Endodermal cell (in vitro differentiated cells): ENCODE results near the gene CROCC2. TPM values are rescaled to one million over a fixed set of nuclear protein-coding genes. Genes with fewer than 3 reads are reported as not detected.

Source experiments
- DNase-seq: peaks from one replicate; pipeline ENCODE4 v3.0.0-alpha.2; 2017
- H3K27ac ChIP-seq: 2 replicates; pipeline ENCODE4 v1.5.1; 2013; ENCODE audit warnings: mild to moderate bottlenecking, low read depth, low read length, moderate library complexity
- H3K27me3 ChIP-seq: 2 replicates; pipeline ENCODE4 v1.6.1; 2013; ENCODE audit warnings: mild to moderate bottlenecking, low read length, moderate library complexity; ENCODE audit not compliant: insufficient read depth, control insufficient read depth, poor library complexity, severe bottlenecking
- H3K36me3 ChIP-seq: 2 replicates; pipeline ENCODE4 v1.7.0; 2013; ENCODE audit warnings: mild to moderate bottlenecking, low read length, moderate library complexity; ENCODE audit not compliant: control insufficient read depth, insufficient read depth
- H3K4me1 ChIP-seq: one replicate; pipeline ENCODE4 v1.7.0; 2013; ENCODE audit warnings: low read length; ENCODE audit not compliant: control insufficient read depth, insufficient read depth
- H3K4me3 ChIP-seq: 2 replicates; pipeline ENCODE4 v1.5.1; 2013; ENCODE audit warnings: mild to moderate bottlenecking, low read length, moderate library complexity
- H3K9ac ChIP-seq: 2 replicates; pipeline ENCODE4 v1.6.1; 2013; ENCODE audit warnings: mild to moderate bottlenecking, low read length, moderate library complexity; ENCODE audit not compliant: poor library complexity, severe bottlenecking; ENCODE audit errors: extremely low read depth
- H3K9me3 ChIP-seq: 2 replicates; pipeline ENCODE4 v1.6.1; 2013; ENCODE audit warnings: mild to moderate bottlenecking, low read length, moderate library complexity; ENCODE audit not compliant: control insufficient read depth
- H3K27ac Mint-ChIP-seq: 2 replicates; pipeline ENCODE4 v1.8.0; 2020; ENCODE audit warnings: mixed read lengths
- H3K27me3 Mint-ChIP-seq: 2 replicates; pipeline ENCODE4 v1.8.0; 2021; ENCODE audit warnings: mild to moderate bottlenecking, mixed read lengths; ENCODE audit not compliant: insufficient read depth
- H3K36me3 Mint-ChIP-seq: 2 replicates; pipeline ENCODE4 v1.8.0; 2020; ENCODE audit warnings: low read depth, mixed read lengths
- H3K4me1 Mint-ChIP-seq: 2 replicates; pipeline ENCODE4 v1.8.0; 2020; ENCODE audit warnings: mixed read lengths
- H3K4me3 Mint-ChIP-seq: 2 replicates; pipeline ENCODE4 v1.8.0; 2020; ENCODE audit warnings: mild to moderate bottlenecking, moderate library complexity, mixed read lengths
- H3K9me3 Mint-ChIP-seq: 2 replicates; pipeline ENCODE4 v1.8.0; 2020; ENCODE audit warnings: mild to moderate bottlenecking, mixed read lengths
- WGBS, 2 experiments: methylation state at CpG; one replicate each; pipeline versions ENCODE4 v1.1.5 to v1.1.7; 2013; ENCODE audit warnings: missing lambda C conversion rate in 2 of 2, mixed read lengths in 1 of 2; ENCODE audit not compliant: insufficient coverage in 1 of 2, insufficient read length in 1 of 2; 5-methylcytosine and 5-hydroxymethylcytosine counted together
- total RNA-seq, 2 donors: library from RNA; stranded (reverse); fragmentation: NEBNext Ultra II Directional in 1 of 2; extraction: Animal tissue kit (Norgen Biotek cat#: 25700) in 1 of 2; gene quantifications; 2 replicates in 1 of 2; 3 replicates in 1 of 2; pipeline ENCODE4 v1.2.1, GENCODE V29; 2021
- TF ChIP-seq, protein P1 (sequence below): fragments of 200-600 bp; sonication (generic); conservative IDR thresholded peaks from 2 replicates; pipeline ENCODE4 v1.5.0; 2021; ENCODE audit warnings: antibody characterized with exemption, mild to moderate bottlenecking

The CROCC2 gene
- total RNA-seq, 2 donors from 2014 or later, result not detected

DNA sequence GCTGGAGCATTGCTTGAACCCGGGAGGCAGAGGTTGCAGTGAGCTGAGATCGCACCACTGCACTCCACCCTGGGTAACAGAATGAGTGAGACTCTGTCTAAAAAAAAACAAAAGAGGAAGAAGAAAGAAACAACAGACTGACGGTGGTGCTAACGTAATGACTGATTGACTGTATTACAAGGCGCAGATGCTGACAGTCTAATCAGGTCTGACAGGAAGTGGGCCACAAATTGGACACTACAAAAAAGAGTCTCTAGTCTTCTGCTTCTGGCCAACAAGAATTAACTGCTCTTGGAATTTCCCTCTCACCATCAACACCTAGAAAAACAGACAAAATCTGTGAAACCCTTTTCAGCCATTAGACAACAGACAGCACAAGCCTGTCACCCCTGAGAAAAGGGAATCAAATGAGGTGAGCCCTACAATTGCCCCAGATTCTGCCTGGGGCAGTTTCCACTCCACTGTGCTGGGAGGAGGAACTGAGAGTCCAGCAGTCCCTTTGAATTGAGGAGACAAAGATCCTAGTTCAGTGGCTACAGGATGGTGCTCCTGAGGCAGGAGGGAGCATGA lies 135.5 kb downstream of the CROCC2 start:
- Mint-ChIP-seq H3K27me3 (peaks cover 32% of the 10 kb centered on the region), H3K27ac (no peak overlapping the region), H3K4me3 (no peak overlapping the region), H3K36me3 (no peaks in the 10 kb centered on the region), H3K4me1 (no peaks in the 10 kb centered on the region), H3K9me3 (peaks cover 7% of the 10 kb centered on the region)
- no peak for DNase-seq
- Histone ChIP-seq H3K27me3 (peaks cover 32% of the 10 kb centered on the region), H3K27ac (no peak overlapping the region), H3K36me3 (no peaks in the 10 kb centered on the region), H3K9ac (no peak overlapping the region), H3K4me3 (no peak overlapping the region), H3K4me1 (peaks cover 2% of the 10 kb centered on the region), H3K9me3 (no peaks in the 10 kb centered on the region)
- TF ChIP-seq, protein P1, sequence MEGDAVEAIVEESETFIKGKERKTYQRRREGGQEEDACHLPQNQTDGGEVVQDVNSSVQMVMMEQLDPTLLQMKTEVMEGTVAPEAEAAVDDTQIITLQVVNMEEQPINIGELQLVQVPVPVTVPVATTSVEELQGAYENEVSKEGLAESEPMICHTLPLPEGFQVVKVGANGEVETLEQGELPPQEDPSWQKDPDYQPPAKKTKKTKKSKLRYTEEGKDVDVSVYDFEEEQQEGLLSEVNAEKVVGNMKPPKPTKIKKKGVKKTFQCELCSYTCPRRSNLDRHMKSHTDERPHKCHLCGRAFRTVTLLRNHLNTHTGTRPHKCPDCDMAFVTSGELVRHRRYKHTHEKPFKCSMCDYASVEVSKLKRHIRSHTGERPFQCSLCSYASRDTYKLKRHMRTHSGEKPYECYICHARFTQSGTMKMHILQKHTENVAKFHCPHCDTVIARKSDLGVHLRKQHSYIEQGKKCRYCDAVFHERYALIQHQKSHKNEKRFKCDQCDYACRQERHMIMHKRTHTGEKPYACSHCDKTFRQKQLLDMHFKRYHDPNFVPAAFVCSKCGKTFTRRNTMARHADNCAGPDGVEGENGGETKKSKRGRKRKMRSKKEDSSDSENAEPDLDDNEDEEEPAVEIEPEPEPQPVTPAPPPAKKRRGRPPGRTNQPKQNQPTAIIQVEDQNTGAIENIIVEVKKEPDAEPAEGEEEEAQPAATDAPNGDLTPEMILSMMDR, result no peak
- WGBS, 2 experiments, result 84 to 87% methylated on average over 5 of the region's 5 CpGs

Other genes starting within 250 kb of the CROCC2 start
- gene AQP12B, start 223.5 kb upstream of the CROCC2 start, total RNA-seq, result not detected
- gene AQP12A, start 214.5 kb upstream of the CROCC2 start, total RNA-seq, result not detected
- 10 to 100 TPM; 58.8 to 83.1 TPM for gene KIF1A, start 86.1 kb upstream of the CROCC2 start, total RNA-seq
- gene AGXT, start 37.5 kb upstream of the CROCC2 start, total RNA-seq, result under 1 TPM in 1 of 2 donors, not detected in 1; 0.31 TPM
- under 1 TPM in 1 of 2 donors, not detected in 1; 0.31 TPM for gene MAB21L4, start 10.2 kb upstream of the CROCC2 start, total RNA-seq
- 1 to 10 TPM in 1 of 2 donors, under 1 TPM in 1; 0.66 to 4.5 TPM for gene SNED1, start 92.3 kb downstream of the CROCC2 start, total RNA-seq
- 10 to 100 TPM; 33.2 to 42.5 TPM for gene MTERF4, start 196.0 kb downstream of the CROCC2 start, total RNA-seq
- gene PASK, start 243.1 kb downstream of the CROCC2 start, total RNA-seq, result 10 to 100 TPM; 76.5 to 94.5 TPM
- 10 to 100 TPM; 48.5 to 52.7 TPM for gene PPP1R7, start 244.1 kb downstream of the CROCC2 start, total RNA-seq